Uterus (tissue), 4 donors: Measurements from ENCODE around the gene OR2AT4. TPM values are rescaled to one million over a fixed set of nuclear protein-coding genes. Genes with fewer than 3 reads are reported as not detected.

Source experiments
- DNase-seq, 2 donors: peaks; one replicate each; pipeline ENCODE4 v3.0.0-alpha.2; 2019 to 2020
- H3K27ac ChIP-seq, 2 donors: fragments of 200-600 bp; sonication (generic); 1 replicate in 1 of 2; 2 replicates in 1 of 2; pipeline ENCODE4 v1.5.1; 2016 to 2018
- H3K27me3 ChIP-seq, 2 donors: fragments of 200-600 bp; sonication (generic); one replicate each; pipeline ENCODE4 v1.5.1; 2018 to 2019; ENCODE audit warnings: control low read depth in 1 of 2
- H3K36me3 ChIP-seq, 2 donors: fragments of 200-600 bp; sonication (generic); one replicate each; pipeline ENCODE4 v1.5.1; 2019; ENCODE audit warnings: control low read depth in 1 of 2
- H3K4me1 ChIP-seq, 2 donors: fragments of 200-600 bp; sonication (generic); one replicate each; pipeline ENCODE4 v1.5.1; 2018 to 2019; ENCODE audit warnings: control low read depth in 1 of 2
- H3K4me3 ChIP-seq, 2 donors: fragments of 200-600 bp; sonication (generic); 1 replicate in 1 of 2; 2 replicates in 1 of 2; pipeline ENCODE4 v1.5.1; 2018 to 2019; ENCODE audit warnings: mild to moderate bottlenecking in 1 of 2
- H3K9me3 ChIP-seq, 2 donors: fragments of 200-600 bp; sonication (generic); one replicate each; pipeline ENCODE4 v1.5.1; 2019; ENCODE audit warnings: control low read depth in 1 of 2
- POLR2A ChIP-seq, 2 donors: fragments of 450-650 bp; IDR thresholded peaks; one replicate each; pipeline ENCODE4 v1.6.1; 2016; ENCODE audit warnings: antibody characterized with exemption in 2 of 2, mild to moderate bottlenecking in 1 of 2, moderate library complexity in 1 of 2
- intact Hi-C: fragments of 100-400 bp; cut with DNase I; formaldehyde crosslinking; loops from one replicate; pipeline ENCODE4 v1.15.1; 2023; ENCODE audit warnings: low total_unique reads
- total RNA-seq, 4 donors: library from RNA; depleted of rRNA in 3 of 4; stranded (reverse); fragments of >200 nt in 3 of 4; gene quantifications; one replicate each; pipeline versions ENCODE4 v1.1.0 to v1.2.4, GENCODE V29; 2014 to 2023
- TF ChIP-seq, protein P1 (sequence below), 4 experiments: fragments of 200-600 bp in 2 of 4; fragments of 450-650 bp in 2 of 4; sonication (generic) in 2 of 4; IDR thresholded peaks; one replicate each; pipeline ENCODE4 v1.5.1; 2016 to 2019; ENCODE audit warnings: antibody characterized with exemption in 4 of 4, mild to moderate bottlenecking in 2 of 4, moderate library complexity in 1 of 4
- donor health status: DM: yes; HTN: yes; CAD: no.

The OR2AT4 gene
- total RNA-seq, 4 donors from 2014 or later, result not detected

DNA sequence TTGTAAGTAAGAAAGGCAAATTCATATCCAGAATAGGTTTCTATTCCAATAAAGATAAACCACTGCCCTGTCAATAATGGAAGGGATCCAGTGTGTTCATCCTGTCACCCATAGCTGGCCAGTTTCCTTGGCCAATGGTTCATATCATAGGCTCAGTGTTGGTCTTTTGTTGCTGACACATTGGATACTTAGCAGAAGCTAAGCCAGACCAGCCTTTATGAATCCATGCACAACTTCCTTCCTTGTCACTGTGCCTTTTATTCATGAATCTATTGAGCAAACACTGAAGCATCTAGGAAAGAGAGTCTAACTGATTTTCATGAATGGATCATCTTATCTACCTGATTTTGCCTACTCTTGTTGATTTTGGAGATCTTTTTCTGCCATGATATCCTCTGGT, 20.0 kb downstream of the OR2AT4 start:
- no peak overlapping the region for H3K4me3 ChIP-seq
- no peak for TF ChIP-seq POLR2A (IDR thresholded peaks at IDR 0.05)
- TF ChIP-seq, protein P1, sequence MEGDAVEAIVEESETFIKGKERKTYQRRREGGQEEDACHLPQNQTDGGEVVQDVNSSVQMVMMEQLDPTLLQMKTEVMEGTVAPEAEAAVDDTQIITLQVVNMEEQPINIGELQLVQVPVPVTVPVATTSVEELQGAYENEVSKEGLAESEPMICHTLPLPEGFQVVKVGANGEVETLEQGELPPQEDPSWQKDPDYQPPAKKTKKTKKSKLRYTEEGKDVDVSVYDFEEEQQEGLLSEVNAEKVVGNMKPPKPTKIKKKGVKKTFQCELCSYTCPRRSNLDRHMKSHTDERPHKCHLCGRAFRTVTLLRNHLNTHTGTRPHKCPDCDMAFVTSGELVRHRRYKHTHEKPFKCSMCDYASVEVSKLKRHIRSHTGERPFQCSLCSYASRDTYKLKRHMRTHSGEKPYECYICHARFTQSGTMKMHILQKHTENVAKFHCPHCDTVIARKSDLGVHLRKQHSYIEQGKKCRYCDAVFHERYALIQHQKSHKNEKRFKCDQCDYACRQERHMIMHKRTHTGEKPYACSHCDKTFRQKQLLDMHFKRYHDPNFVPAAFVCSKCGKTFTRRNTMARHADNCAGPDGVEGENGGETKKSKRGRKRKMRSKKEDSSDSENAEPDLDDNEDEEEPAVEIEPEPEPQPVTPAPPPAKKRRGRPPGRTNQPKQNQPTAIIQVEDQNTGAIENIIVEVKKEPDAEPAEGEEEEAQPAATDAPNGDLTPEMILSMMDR (IDR thresholded peaks at IDR 0.05), result no peak
- no peaks in the 10 kb centered on the region for H3K36me3 ChIP-seq
- H3K27ac ChIP-seq, result no peak overlapping the region
- no peaks in the 10 kb centered on the region for H3K4me1 ChIP-seq
- no peak for DNase-seq
- no peaks in the 10 kb centered on the region for H3K27me3 ChIP-seq
- H3K9me3 ChIP-seq, result no peaks in the 10 kb centered on the region
- intact Hi-C loops, result no loop called here

DNA sequence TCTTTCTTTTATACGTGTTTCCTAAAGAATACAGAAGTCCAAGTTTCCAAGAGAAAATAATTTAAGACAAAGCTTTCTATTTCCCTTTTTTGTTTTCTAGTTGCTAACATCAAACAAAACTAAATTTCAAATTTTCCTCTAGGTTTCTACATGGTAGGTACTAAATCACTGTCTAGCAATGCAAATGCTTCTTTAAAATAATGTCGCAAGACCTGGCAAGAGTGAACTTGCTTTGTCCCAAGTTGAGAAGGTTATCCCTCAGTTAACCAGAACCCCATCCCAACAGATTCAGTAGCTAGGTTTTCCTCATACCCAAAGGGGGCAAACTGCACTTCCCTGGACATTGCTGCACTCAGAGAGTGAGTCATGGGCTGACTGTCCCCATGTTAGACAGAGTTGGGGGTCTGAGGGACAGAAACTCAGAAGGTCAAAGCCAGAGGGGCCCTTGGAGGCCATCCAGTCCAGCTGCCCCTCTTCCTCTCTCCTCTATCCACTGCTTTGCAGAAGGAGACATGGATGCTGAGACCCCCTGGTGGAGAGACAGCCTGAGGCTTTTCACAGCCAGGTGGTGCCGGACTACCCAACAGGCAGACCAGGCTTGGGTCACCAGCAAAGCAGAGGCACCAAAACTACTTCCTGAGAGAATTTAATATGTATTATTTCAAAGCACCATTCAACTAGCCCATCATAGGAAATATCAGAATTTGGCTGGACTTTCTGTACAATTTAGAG, 23.1 kb downstream of the OR2AT4 start:
- H3K27ac ChIP-seq, result no peak overlapping the region
- DNase-seq, result no peak
- intact Hi-C loops, result no loop called here
- H3K9me3 ChIP-seq, result no peaks in the 10 kb centered on the region
- H3K36me3 ChIP-seq, result no peaks in the 10 kb centered on the region
- H3K4me1 ChIP-seq, result no peaks in the 10 kb centered on the region
- H3K4me3 ChIP-seq, result no peak overlapping the region
- no peak for TF ChIP-seq POLR2A (IDR thresholded peaks at IDR 0.05)
- TF ChIP-seq, protein P1 (IDR thresholded peaks at IDR 0.05), result no peak
- no peaks in the 10 kb centered on the region for H3K27me3 ChIP-seq

DNA sequence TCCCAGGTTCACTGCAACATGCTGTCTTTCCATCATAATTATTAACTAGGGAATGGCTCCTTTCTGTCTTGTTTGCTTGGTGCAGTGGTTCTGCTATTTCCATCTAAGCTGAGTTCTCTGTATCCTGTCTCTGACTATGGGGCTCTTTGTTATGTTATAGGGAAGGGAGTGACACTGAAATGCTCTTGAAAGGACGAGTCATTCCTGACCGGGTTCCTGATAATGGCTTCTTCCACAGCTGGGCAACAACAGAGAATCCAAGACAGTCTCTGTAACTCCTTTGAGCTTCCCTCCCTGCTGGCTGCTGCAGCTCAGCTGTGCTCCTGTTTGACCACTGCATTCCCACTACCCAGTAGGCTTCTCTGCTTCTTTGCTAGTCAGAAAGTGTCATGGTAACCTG, 24.1 kb downstream of the OR2AT4 start:
- Histone ChIP-seq H3K27me3 (no peaks in the 10 kb centered on the region), H3K27ac (no peak overlapping the region), H3K4me3 (no peak overlapping the region), H3K36me3 (no peaks in the 10 kb centered on the region), H3K9me3 (no peaks in the 10 kb centered on the region), H3K4me1 (no peaks in the 10 kb centered on the region)
- TF ChIP-seq, protein P1 (IDR thresholded peaks at IDR 0.05), result no peak
- intact Hi-C loops, result no loop called here
- no peak for DNase-seq

DNA sequence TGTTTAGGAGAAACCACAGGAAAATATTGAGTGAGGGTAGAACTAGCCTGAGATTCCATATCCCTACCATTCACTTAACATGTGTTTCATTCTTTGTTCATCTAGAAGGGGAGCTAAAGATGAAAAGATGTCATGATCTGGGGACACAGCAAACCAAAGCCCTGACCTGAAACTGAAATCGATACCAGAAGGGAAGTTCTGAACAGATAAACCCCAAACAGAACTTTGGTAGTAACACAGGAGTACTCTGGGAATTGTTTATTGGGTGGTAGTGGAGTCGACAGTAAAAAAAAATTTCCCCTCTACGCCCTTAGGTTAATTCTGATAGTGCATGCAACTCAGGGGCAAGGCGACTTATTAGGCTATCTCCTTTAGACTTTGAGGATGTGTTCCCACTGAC, 27.2 kb downstream of the OR2AT4 start:
- Histone ChIP-seq H3K36me3 (no peaks in the 10 kb centered on the region), H3K9me3 (no peaks in the 10 kb centered on the region), H3K27ac (no peak overlapping the region), H3K4me1 (no peaks in the 10 kb centered on the region), H3K4me3 (no peak overlapping the region), H3K27me3 (no peaks in the 10 kb centered on the region)
- no peak for DNase-seq
- no peak for TF ChIP-seq POLR2A (IDR thresholded peaks at IDR 0.05)
- TF ChIP-seq, protein P1 (IDR thresholded peaks at IDR 0.05), result no peak
- intact Hi-C loops, result no loop called here

DNA sequence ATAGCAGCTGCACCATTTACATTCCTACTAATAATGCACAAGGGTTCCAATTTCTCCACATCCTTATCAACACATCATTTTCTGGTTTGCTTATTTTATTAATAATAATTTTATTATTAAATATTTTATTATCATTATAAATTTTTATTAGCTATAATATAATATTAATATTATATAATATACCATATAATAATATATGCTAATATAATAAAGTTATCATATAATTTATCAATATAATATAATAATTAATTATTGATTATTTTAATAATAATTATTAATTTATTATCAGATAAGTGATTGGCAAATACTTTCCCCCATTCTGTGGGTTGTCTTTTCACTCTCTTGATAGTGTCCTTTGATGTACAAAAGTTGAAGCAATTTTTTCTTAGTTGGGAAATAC, 27.7 kb downstream of the OR2AT4 start:
- no peak for TF ChIP-seq POLR2A (IDR thresholded peaks at IDR 0.05)
- TF ChIP-seq, protein P1 (IDR thresholded peaks at IDR 0.05), result no peak
- Histone ChIP-seq H3K36me3 (no peaks in the 10 kb centered on the region), H3K27me3 (no peaks in the 10 kb centered on the region), H3K4me3 (no peak overlapping the region), H3K27ac (no peak overlapping the region), H3K4me1 (no peaks in the 10 kb centered on the region), H3K9me3 (no peaks in the 10 kb centered on the region)
- DNase-seq, result no peak
- intact Hi-C loops, result no loop called here
